GM12891 (cell line): Measurements from ENCODE around the gene THRA.

Experiments
- POLR2A ChIP-seq: IDR thresholded peaks from 2 replicates; pipeline ENCODE4 v1.6.1; 2011; ENCODE audit warnings: low read depth, low read length, control low read depth
- POLR2AphosphoS5 ChIP-seq: IDR thresholded peaks from 2 replicates; pipeline ENCODE4 v1.6.1; 2011; ENCODE audit warnings: low read depth, low read length, control low read depth

GRCh38 chr17:40100669-40101366 is 38.1 kb downstream of the THRA start:
- TF ChIP-seq POLR2A (no peak), POLR2AphosphoS5 (no peak)
